HG03135 (cell line): ENCODE results near the gene ARHGAP6.

Experiments
- ATAC-seq: cut with Tn5 transposase; IDR thresholded peaks from one replicate; pipeline ENCODE4 v1.9.1; 2021; ENCODE audit warnings: mild to moderate bottlenecking, moderate library complexity; ENCODE audit not compliant: unreplicated experiment

The ARHGAP6 gene

GRCh38 chrX:11465648-11466411 lies 199.9 kb downstream of the ARHGAP6 start:
- no peak for ATAC-seq

GRCh38 chrX:11464836-11465463 lies 200.8 kb downstream of the ARHGAP6 start:
- no peak for ATAC-seq

- no peak for ATAC-seq
Observed at GRCh38 chrX:11464380-11464779, 201.3 kb downstream of the ARHGAP6 start.

- ATAC-seq = no peak
Observed at GRCh38 chrX:11462648-11463047, 203.1 kb downstream of the ARHGAP6 start.

GRCh38 chrX:11462136-11462535 lies 203.6 kb downstream of the ARHGAP6 start:
- ATAC-seq = no peak

- no peak for ATAC-seq
Observed at GRCh38 chrX:11461201-11462001, 204.3 kb downstream of the ARHGAP6 start.

- ATAC-seq = no peak
Observed at GRCh38 chrX:11460347-11460746, 205.4 kb downstream of the ARHGAP6 start.

GRCh38 chrX:11458170-11458569 lies 207.6 kb downstream of the ARHGAP6 start:
- no peak for ATAC-seq

- ATAC-seq = no peak
Observed at GRCh38 chrX:11451151-11451550, 214.6 kb downstream of the ARHGAP6 start.

GRCh38 chrX:11450354-11450753 lies 215.4 kb downstream of the ARHGAP6 start:
- no peak for ATAC-seq

- ATAC-seq = no peak
Observed at GRCh38 chrX:11449613-11450012, 216.1 kb downstream of the ARHGAP6 start.

GRCh38 chrX:11447418-11447817 lies 218.3 kb downstream of the ARHGAP6 start:
- no peak for ATAC-seq

- ATAC-seq = no peak
Observed at GRCh38 chrX:11446949-11447348, 218.8 kb downstream of the ARHGAP6 start.

- no peak for ATAC-seq
Observed at GRCh38 chrX:11446336-11446735, 219.4 kb downstream of the ARHGAP6 start.

GRCh38 chrX:11445540-11445939 lies 220.2 kb downstream of the ARHGAP6 start:
- no peak for ATAC-seq

- no peak for ATAC-seq
Observed at GRCh38 chrX:11444052-11444451, 221.7 kb downstream of the ARHGAP6 start.

- ATAC-seq = no peak
Observed at GRCh38 chrX:11439846-11440245, 225.9 kb downstream of the ARHGAP6 start.

GRCh38 chrX:11438767-11439166 lies 227.0 kb downstream of the ARHGAP6 start:
- ATAC-seq = no peak

GRCh38 chrX:11438380-11438723 lies 227.4 kb downstream of the ARHGAP6 start:
- no peak for ATAC-seq

- no peak for ATAC-seq
Observed at GRCh38 chrX:11437642-11438379, 227.9 kb downstream of the ARHGAP6 start.

GRCh38 chrX:11435568-11435967 lies 230.2 kb downstream of the ARHGAP6 start:
- no peak for ATAC-seq
